Thyroid gland (tissue), 4 donors: ENCODE data around the gene CDK5RAP2. TPM values are rescaled to one million over a fixed set of nuclear protein-coding genes. Genes with fewer than 3 reads are reported as not detected.
"Not testable (repeated sequence)": the region's sequence is repeated elsewhere in the genome, so short reads cannot be mapped to it uniquely, and the experiment has no call there.

Experiments used
- DNase-seq, 2 donors: peaks; one replicate each; pipeline ENCODE4 v3.0.0-alpha.2; 2019
- H3K27ac ChIP-seq, 3 donors: fragments of 200-600 bp; sonication (generic); 1 replicate in 2 of 3; 2 replicates in 1 of 3; pipeline ENCODE4 v1.5.1; 2016 to 2019; ENCODE audit warnings: mild to moderate bottlenecking in 1 of 3, moderate library complexity in 1 of 3
- H3K27me3 ChIP-seq: fragments of 200-600 bp; sonication (generic); one replicate; pipeline ENCODE4 v1.5.1; 2019
- H3K36me3 ChIP-seq, 2 donors: fragments of 200-600 bp; sonication (generic); one replicate each; pipeline ENCODE4 v1.5.1; 2016 to 2019
- H3K4me1 ChIP-seq, 2 donors: fragments of 200-600 bp; sonication (generic); one replicate each; pipeline ENCODE4 v1.5.1; 2017 to 2019
- H3K4me3 ChIP-seq, 3 donors: fragments of 200-600 bp; sonication (generic); replicated peaks in 1 of 3; 1 replicate in 2 of 3; 2 replicates in 1 of 3; pipeline ENCODE4 v1.5.1; 2016; ENCODE audit warnings: mild to moderate bottlenecking in 1 of 3
- H3K9me3 ChIP-seq: fragments of 200-600 bp; sonication (generic); one replicate; pipeline ENCODE4 v1.5.1; 2017
- POLR2A ChIP-seq, 2 donors: fragments of 450-650 bp; IDR thresholded peaks; one replicate each; pipeline ENCODE4 v1.6.1; 2017; ENCODE audit warnings: antibody characterized with exemption in 2 of 2, mild to moderate bottlenecking in 2 of 2, moderate library complexity in 1 of 2
- WGBS, 2 donors: methylation state at CpG; one replicate each; pipeline ENCODE4 v1.1.5; 2017; 5-methylcytosine and 5-hydroxymethylcytosine counted together
- intact Hi-C: fragments of 100-400 bp; cut with DNase I; formaldehyde crosslinking; loops from one replicate; pipeline ENCODE4 v1.15.1; 2023
- total RNA-seq, 4 donors: library from RNA; depleted of rRNA; stranded (reverse); fragments of >200 nt; gene quantifications; one replicate each; pipeline ENCODE4 v1.2.3, GENCODE V29; 2016
- TF ChIP-seq, protein P1 (sequence below), 6 experiments: fragments of 200-600 bp in 3 of 6; fragments of 450-650 bp in 3 of 6; sonication (generic) in 3 of 6; IDR thresholded peaks; one replicate each; pipeline ENCODE4 v1.5.1; 2016 to 2019; ENCODE audit warnings: antibody characterized with exemption in 6 of 6, mild to moderate bottlenecking in 2 of 6, inconsistent platforms in 1 of 6, moderate library complexity in 1 of 6

The CDK5RAP2 gene
- total RNA-seq, 4 donors from 2014 or later = 39.5 to 51.9 (median 46.9) TPM

DNA sequence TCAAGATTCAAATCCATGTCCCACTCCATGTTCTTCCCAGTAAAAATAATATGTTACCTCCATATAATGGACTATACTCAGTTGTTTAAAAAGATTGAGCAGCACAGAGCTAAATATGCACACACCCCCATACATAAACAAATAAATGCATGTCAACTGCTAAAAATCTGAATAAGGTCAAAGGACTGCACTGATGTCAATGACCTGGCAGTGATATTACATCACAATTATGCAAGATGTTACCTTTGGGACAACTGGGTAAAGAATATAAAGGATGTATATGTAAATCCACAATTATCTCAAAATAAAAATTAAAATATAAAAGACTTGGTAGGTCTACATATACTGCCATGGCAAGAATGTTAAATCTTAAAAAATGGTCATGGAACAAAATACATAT is 57.9 kb downstream of the CDK5RAP2 start:
- TF ChIP-seq POLR2A (IDR thresholded peaks at IDR 0.05) = no peak
- TF ChIP-seq, protein P1, sequence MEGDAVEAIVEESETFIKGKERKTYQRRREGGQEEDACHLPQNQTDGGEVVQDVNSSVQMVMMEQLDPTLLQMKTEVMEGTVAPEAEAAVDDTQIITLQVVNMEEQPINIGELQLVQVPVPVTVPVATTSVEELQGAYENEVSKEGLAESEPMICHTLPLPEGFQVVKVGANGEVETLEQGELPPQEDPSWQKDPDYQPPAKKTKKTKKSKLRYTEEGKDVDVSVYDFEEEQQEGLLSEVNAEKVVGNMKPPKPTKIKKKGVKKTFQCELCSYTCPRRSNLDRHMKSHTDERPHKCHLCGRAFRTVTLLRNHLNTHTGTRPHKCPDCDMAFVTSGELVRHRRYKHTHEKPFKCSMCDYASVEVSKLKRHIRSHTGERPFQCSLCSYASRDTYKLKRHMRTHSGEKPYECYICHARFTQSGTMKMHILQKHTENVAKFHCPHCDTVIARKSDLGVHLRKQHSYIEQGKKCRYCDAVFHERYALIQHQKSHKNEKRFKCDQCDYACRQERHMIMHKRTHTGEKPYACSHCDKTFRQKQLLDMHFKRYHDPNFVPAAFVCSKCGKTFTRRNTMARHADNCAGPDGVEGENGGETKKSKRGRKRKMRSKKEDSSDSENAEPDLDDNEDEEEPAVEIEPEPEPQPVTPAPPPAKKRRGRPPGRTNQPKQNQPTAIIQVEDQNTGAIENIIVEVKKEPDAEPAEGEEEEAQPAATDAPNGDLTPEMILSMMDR (IDR thresholded peaks at IDR 0.05) = no peak
- Histone ChIP-seq H3K9me3 (no peaks in the 10 kb centered on the region), H3K4me3 (no peak overlapping the region), H3K4me1 (peaks cover 27 to 46% of the 10 kb centered on the region in 2 donors), H3K27ac (no peak overlapping the region), H3K36me3 (peaks cover 0 to 3% of the 10 kb centered on the region in 2 donors), H3K27me3 (no peaks in the 10 kb centered on the region)
- DNase-seq = no peak
- intact Hi-C loops = no loop called here

DNA sequence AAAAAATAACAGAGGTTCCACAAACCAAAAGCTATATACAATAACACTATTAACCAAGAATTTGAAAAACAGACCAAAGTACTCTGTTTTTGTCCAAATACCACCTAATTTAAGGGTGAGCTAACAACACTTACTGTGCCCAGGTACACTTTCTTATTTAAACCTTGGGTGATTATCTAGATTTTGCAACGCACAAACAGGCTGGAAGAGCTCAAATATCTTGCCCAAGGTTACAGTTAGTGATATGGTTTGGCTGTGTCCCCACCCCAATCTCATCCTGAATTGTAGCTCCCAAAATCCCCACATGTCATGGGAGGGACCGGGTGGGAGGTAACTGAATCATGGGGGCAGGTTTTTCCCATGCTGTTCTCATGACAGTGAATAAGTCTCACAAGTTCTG is 58.9 kb downstream of the CDK5RAP2 start:
- no peaks in the 10 kb centered on the region for H3K9me3 ChIP-seq
- H3K27me3 ChIP-seq = no peaks in the 10 kb centered on the region
- WGBS, 2 donors = 87 to 97% methylated on average over 2 of the region's 2 CpGs
- no peak overlapping the region for H3K4me3 ChIP-seq
- H3K4me1 ChIP-seq = peaks cover 18 to 39% of the 10 kb centered on the region in 2 donors
- DNase-seq = no peak
- H3K36me3 ChIP-seq = peaks cover 0 to 9% of the 10 kb centered on the region in 2 donors
- intact Hi-C loops = no loop called here
- TF ChIP-seq POLR2A (IDR thresholded peaks at IDR 0.05) = no peak
- TF ChIP-seq, protein P1 (IDR thresholded peaks at IDR 0.05) = no peak
- H3K27ac ChIP-seq = no peak overlapping the region

DNA sequence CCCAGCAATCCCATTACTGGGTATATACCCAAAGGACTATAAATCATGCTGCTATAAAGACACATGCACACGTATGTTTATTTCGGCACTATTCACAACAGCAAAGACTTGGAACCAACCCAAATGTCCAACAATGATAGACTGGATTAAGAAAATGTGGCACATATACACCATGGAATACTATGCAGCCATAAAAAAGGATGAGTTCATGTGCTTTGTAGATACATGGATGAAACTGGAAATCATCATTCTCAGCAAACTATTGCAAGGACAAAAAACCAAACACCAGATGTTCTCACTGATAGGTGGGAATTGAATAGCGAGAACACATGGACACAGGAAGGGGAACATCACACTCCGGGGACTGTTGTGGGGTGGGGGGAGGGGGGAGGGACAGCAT is 64.0 kb downstream of the CDK5RAP2 start:
- H3K27me3 ChIP-seq = not testable (repeated sequence)
- 95% methylated on average over 4 of the region's 4 CpGs for WGBS, 2 donors
- peaks cover 0 to 14% of the 10 kb centered on the region in 2 donors for H3K36me3 ChIP-seq

DNA sequence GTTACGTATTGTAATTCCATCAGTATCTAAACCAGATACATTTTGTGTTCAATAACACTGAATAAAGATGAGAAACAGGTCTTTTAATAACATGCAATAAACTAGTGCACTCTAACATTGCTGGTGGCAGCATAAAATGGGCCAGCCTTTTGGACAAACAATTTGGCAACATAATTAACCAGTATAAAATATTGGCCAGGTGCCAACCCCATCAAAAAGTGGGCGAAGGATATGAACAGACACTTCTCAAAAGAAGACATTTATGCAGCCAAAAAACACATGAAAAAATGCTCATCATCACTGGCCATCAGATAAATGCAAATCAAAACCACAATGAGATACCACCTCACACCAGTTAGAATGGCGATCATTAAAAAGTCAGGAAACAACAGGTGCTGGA is 64.5 kb downstream of the CDK5RAP2 start:
- H3K4me1 ChIP-seq, H3K27me3 ChIP-seq, H3K4me3 ChIP-seq, DNase-seq, intact Hi-C loops, H3K27ac ChIP-seq, H3K9me3 ChIP-seq: not testable (repeated sequence)
- WGBS, 2 donors = 93 to 96% methylated on average over 3 of the region's 3 CpGs
- peaks cover 0 to 14% of the 10 kb centered on the region in 2 donors for H3K36me3 ChIP-seq

More for the DNA sequence above, 64.0 kb downstream of the CDK5RAP2 start:
- H3K4me1 ChIP-seq, H3K9me3 ChIP-seq, intact Hi-C loops, H3K4me3 ChIP-seq, H3K27ac ChIP-seq, DNase-seq: not testable (repeated sequence)

DNA sequence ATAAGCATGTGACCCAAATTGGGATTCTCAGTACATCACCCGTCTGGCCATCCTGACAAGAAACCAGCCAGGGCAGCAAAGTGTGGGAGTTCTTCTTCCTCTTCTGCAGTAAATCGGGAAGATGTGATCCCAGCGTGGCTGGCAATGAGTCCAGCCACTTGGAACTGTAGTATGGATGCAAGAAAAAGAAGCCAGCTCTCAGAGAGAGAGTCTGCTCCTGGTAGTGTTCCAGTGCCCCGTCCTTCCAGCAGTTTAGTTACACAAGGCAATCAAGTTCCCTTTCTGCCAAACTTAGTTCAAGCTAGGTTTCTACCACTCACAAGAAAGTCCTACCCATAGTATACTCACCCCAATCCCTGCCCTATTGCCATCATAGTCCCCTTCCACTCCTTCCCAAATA is 65.6 kb downstream of the CDK5RAP2 start:
- Histone ChIP-seq H3K9me3 (no peaks in the 10 kb centered on the region), H3K36me3 (peaks cover 0 to 14% of the 10 kb centered on the region in 2 donors), H3K27ac (no peak overlapping the region), H3K4me3 (no peak overlapping the region), H3K4me1 (peaks cover 3 to 14% of the 10 kb centered on the region in 2 donors), H3K27me3 (no peaks in the 10 kb centered on the region)
- intact Hi-C loops = no loop called here
- 76 to 87% methylated on average over 4 of the region's 4 CpGs for WGBS, 2 donors
- TF ChIP-seq, protein P1 (IDR thresholded peaks at IDR 0.05) = no peak
- no peak for TF ChIP-seq POLR2A (IDR thresholded peaks at IDR 0.05)
- no peak for DNase-seq

DNA sequence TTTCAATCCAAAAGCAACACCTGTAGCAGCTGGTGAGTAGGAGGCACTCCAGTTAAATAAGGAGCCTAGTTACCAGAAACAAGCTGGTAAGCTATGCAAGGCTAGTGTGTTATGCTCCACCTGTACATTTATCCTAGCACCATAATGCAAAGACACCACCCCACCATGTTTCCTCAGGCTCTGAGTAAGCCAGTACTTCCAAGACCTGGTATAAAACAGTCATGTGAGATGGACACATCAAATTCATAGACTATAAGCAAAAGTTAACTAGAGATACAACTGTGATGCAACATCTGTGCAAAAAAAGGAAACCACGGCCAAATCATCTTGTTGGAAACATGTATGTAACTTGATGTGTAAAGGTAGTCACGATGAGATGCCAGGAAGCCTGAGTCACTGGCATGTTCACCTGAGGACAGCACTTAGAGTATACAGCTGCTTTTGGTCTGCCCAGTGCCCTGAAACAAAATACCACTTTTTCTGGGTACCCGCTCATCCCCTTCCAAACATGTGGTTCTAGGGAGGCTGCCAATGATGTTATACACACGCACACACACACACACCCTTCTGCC is 66.1 kb downstream of the CDK5RAP2 start:
- intact Hi-C loops = no loop called here
- Histone ChIP-seq H3K9me3 (no peaks in the 10 kb centered on the region), H3K27me3 (no peaks in the 10 kb centered on the region), H3K4me1 (peaks cover 0 to 14% of the 10 kb centered on the region in 2 donors), H3K4me3 (no peak overlapping the region), H3K36me3 (peaks cover 0 to 14% of the 10 kb centered on the region in 2 donors), H3K27ac (no peak overlapping the region)
- no peak for DNase-seq
- WGBS, 2 donors = 89 to 96% methylated on average over 4 of the region's 4 CpGs
- TF ChIP-seq POLR2A (IDR thresholded peaks at IDR 0.05) = no peak
- TF ChIP-seq, protein P1 (IDR thresholded peaks at IDR 0.05) = no peak
